ENCODE data around the gene FBXO10.

Gene FBXO10

GRCh38 chr9:37559125-37559524, 17.1 kb downstream of the FBXO10 start:
- FAIRE-seq (no peak), DNase-seq (ENCODE audit: extremely low spot score, insufficient read length, low read depth) (no peak)

GRCh38 chr9:37555786-37556185, 20.4 kb downstream of the FBXO10 start:
- no peak for FAIRE-seq
- no peak for DNase-seq (ENCODE audit: extremely low spot score, insufficient read length, low read depth)

GRCh38 chr9:37554318-37554717, 21.9 kb downstream of the FBXO10 start:
- DNase-seq (ENCODE audit: extremely low spot score, insufficient read length, low read depth) = no peak
- FAIRE-seq = no peak

GRCh38 chr9:37551888-37552287, 24.3 kb downstream of the FBXO10 start:
- DNase-seq (ENCODE audit: extremely low spot score, insufficient read length, low read depth) (no peak), FAIRE-seq (no peak)

- FAIRE-seq (no peak), DNase-seq (ENCODE audit: extremely low spot score, insufficient read length, low read depth) (no peak)
These were observed 24.7 kb downstream of the FBXO10 start for GRCh38 chr9:37551468-37551867.

GRCh38 chr9:37550781-37551180, 25.4 kb downstream of the FBXO10 start:
- FAIRE-seq (no peak), DNase-seq (ENCODE audit: extremely low spot score, insufficient read length, low read depth) (no peak)

GRCh38 chr9:37549527-37549926, 26.7 kb downstream of the FBXO10 start:
- FAIRE-seq = no peak

GRCh38 chr9:37547328-37547878, 28.8 kb downstream of the FBXO10 start:
- no peak for DNase-seq (ENCODE audit: extremely low spot score, insufficient read length, low read depth)
- FAIRE-seq = no peak

More at GRCh38 chr9:37549527-37549926, 26.7 kb downstream of the FBXO10 start:
- no peak for DNase-seq (ENCODE audit: extremely low spot score, insufficient read length, low read depth)

GRCh38 chr9:37543468-37543867, 32.7 kb downstream of the FBXO10 start:
- DNase-seq (ENCODE audit: extremely low spot score, insufficient read length, low read depth) (no peak), FAIRE-seq (no peak)

- DNase-seq (ENCODE audit: extremely low spot score, insufficient read length, low read depth) (no peak), FAIRE-seq (no peak)
These were observed 33.3 kb downstream of the FBXO10 start for GRCh38 chr9:37542895-37543294.

- FAIRE-seq (no peak), DNase-seq (ENCODE audit: extremely low spot score, insufficient read length, low read depth) (no peak)
These were observed 33.7 kb downstream of the FBXO10 start for GRCh38 chr9:37542488-37542887.

- FAIRE-seq = no peak
- DNase-seq (ENCODE audit: extremely low spot score, insufficient read length, low read depth) = no peak
These were observed 34.7 kb downstream of the FBXO10 start for GRCh38 chr9:37541465-37541864.

GRCh38 chr9:37540634-37541033, 35.5 kb downstream of the FBXO10 start:
- DNase-seq (ENCODE audit: extremely low spot score, insufficient read length, low read depth) (no peak), FAIRE-seq (no peak)

GRCh38 chr9:37539634-37540033, 36.5 kb downstream of the FBXO10 start:
- DNase-seq (ENCODE audit: extremely low spot score, insufficient read length, low read depth) (no peak), FAIRE-seq (no peak)

GRCh38 chr9:37538099-37538498, 38.1 kb downstream of the FBXO10 start:
- FAIRE-seq = no peak

GRCh38 chr9:37534901-37535300, 41.3 kb downstream of the FBXO10 start:
- DNase-seq (ENCODE audit: extremely low spot score, insufficient read length, low read depth) (no peak), FAIRE-seq (no peak)

More at GRCh38 chr9:37538099-37538498, 38.1 kb downstream of the FBXO10 start:
- DNase-seq (ENCODE audit: extremely low spot score, insufficient read length, low read depth) = no peak

- no peak for DNase-seq (ENCODE audit: extremely low spot score, insufficient read length, low read depth)
- no peak for FAIRE-seq
These were observed 41.8 kb downstream of the FBXO10 start for GRCh38 chr9:37534412-37534811.

- FAIRE-seq = peak; percentile 90
These were observed 44.5 kb downstream of the FBXO10 start for GRCh38 chr9:37531699-37532098.

GRCh38 chr9:37528652-37529471, 47.3 kb downstream of the FBXO10 start:
- peak; percentile 50 for DNase-seq (ENCODE audit: extremely low spot score, insufficient read length, low read depth)
- peak; percentile 87 for FAIRE-seq

More at GRCh38 chr9:37531699-37532098, 44.5 kb downstream of the FBXO10 start:
- DNase-seq (ENCODE audit: extremely low spot score, insufficient read length, low read depth) = peak; percentile 40

- FAIRE-seq (no peak), DNase-seq (ENCODE audit: extremely low spot score, insufficient read length, low read depth) (no peak)
These were observed 52.3 kb downstream of the FBXO10 start for GRCh38 chr9:37523916-37524315.

GRCh38 chr9:37522971-37523370, 53.2 kb downstream of the FBXO10 start:
- FAIRE-seq = no peak

GRCh38 chr9:37521111-37521510, 55.1 kb downstream of the FBXO10 start:
- no peak for DNase-seq (ENCODE audit: extremely low spot score, insufficient read length, low read depth)
- FAIRE-seq = no peak

More at GRCh38 chr9:37522971-37523370, 53.2 kb downstream of the FBXO10 start:
- no peak for DNase-seq (ENCODE audit: extremely low spot score, insufficient read length, low read depth)

All from GM18507 (cell line).